GM21619 (cell line): ENCODE results near the gene ZNF22.
"Not testable (repeated sequence)": the region's sequence is repeated elsewhere in the genome, so short reads cannot be mapped to it uniquely, and the experiment has no call there.

Source experiments
- ATAC-seq: cut with Tn5 transposase; IDR thresholded peaks from one replicate; pipeline ENCODE4 v1.9.1; 2021; ENCODE audit not compliant: unreplicated experiment

The ZNF22 gene

DNA sequence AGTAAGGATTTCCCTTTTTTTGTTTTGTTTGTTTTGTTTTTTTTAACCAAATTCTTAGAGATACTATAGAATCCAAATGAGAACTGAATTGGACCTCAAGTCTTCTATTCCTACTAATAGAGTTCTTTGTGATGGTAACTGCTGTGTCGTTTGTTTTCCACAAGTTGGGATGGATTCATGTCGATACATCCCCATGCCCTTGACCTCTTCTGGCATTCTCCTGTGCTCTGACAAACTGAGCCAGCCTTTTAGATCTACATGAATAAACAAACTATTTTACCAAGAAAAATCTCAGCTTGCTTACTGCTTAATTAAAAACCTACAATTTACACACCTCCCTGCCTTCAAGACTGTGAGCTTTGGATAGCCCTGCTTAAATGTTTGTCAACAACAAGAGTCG is 3.9 kb downstream of the ZNF22 start:
- ATAC-seq, result no peak

DNA sequence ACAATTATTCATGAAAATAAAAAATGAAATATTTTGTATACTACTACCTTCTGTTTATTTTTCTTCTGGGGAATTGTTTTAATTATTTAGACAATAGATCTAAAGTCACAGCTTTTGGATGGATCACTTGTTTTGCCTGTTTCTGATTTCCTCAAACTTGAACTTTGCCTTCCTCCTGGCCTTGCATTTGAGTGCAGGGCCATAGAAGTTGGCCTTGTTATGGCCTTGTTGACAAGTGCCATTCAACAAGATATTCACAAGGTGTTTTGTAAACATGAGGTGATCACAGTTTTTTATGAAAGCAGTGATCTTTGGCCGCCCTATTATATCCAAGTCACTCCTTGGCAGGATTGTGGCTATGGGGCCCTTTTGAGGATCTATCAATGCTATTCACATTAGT is 4.6 kb downstream of the ZNF22 start:
- ATAC-seq, result no peak

DNA sequence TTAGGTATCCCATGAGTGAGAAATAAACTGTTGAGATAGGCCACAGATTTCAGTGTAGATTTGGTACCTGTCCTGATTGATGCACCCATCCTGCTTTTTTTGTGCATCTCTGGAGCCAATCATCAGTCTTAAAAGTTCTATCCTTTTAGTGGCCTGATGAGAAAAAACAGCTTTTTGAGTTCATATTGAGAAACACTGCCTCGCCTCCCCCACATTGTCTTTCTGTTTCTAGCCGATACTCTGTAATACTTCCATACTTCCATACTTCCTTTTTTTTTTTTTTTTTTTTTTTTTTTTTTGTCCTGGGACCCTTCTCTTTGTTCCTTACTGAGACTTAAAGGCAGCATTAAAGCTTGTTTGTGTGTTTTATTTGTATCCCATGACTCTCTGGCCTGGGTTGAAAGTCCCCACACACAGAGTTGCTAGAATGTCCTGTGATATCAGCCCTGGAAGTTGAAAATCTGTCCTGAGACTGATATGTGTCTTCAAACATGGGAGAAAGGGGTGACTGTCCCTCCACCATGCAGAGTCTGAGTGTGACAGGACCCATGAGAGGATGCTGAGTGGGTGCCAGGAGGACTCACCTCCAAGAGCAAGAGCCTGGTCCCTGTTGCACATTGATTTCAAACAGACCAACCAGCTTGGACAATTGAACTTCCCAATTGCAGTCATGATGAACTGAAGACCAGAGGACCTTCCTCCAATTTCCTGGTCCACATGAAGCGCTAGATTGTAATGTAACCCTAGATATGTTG is 5.7 kb downstream of the ZNF22 start:
- ATAC-seq, result no peak

DNA sequence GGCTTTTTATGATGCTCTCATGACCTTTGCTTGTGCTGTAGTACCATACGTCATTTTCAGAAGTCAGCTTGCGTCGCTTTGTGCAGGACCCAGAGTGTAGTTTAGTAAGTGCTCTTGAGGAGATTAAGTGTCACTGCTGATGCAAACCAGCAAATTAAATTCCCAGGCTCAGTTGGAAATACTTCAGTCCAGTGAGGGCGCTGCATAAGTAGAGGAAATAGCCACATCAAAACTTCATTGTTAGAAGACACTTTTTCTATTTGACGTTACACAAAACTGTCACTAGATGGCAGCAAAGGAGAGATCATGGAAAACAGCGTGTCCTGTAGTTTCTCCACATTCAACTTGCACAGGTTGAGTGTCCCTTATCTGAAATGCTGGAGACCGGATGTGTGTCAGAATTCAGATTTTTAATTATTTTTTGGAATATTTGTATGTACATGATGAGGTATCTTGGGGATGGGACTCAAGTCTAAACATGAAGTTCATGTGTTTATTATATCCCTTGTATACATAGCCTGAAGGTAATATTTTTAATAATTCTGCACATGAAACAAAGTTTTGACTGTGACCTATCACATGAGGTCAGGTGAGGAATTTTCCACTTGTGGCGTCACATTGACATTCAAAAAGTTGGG is 7.9 kb downstream of the ZNF22 start:
- peak; percentile 80 for ATAC-seq

DNA sequence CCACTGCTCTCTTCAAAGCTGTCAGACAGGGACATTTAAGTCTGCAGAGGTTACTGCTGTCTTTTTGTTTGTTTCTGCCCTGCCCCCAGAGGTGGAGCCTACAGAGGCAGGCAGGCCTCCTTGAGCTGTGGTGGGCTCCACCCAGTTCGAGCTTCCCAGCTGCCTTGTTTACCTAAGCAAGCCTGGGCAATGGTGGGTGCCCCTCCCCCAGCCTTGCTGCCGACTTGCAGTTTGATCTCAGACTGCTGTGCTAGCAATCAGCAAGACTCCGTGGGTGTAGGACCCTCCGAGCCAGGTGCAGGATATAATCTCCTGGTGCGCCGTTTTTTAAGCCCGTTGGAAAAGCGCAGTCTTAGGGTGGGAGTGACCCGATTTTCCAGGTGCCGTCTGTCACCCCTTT is 13.8 kb downstream of the ZNF22 start:
- ATAC-seq, result not testable (repeated sequence)

DNA sequence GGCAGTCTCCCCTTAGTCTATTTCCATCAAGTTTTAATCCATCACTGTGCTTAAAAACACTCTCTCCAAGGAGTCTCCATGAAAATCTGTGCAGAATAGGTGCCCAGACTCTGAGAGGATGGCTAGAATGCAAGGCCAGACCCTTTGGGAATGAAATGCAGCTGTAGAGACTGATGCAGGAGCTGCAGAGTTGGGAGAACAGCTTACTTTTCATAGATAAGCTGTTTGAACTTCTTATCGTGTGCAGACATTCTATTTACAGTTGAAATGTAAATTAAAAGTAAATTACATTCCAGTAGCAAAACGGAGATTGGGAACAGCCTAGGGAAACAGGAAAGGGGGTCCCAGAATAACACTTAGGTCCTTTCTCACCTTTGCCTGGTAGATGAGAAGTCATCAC is 14.9 kb downstream of the ZNF22 start:
- no peak for ATAC-seq

DNA sequence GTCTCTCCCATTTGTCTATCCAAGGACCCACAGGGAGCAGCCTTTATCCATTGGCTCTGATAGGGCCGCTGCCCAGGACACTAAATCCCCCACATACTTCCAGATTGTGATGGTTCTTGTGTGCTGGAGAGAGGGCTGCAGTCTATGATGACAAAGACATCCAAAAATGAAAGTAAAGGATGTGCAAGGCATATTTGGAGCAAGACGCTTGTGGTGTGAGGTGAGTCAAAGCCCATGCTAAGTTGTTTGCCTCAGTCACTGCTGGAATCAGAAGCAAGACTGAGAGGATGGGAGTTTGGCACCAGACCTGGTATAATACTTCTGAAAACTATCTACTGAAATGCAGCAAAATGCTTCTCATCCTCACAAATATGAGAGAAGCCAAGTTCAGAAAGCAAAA is 22.7 kb downstream of the ZNF22 start:
- ATAC-seq, result no peak

DNA sequence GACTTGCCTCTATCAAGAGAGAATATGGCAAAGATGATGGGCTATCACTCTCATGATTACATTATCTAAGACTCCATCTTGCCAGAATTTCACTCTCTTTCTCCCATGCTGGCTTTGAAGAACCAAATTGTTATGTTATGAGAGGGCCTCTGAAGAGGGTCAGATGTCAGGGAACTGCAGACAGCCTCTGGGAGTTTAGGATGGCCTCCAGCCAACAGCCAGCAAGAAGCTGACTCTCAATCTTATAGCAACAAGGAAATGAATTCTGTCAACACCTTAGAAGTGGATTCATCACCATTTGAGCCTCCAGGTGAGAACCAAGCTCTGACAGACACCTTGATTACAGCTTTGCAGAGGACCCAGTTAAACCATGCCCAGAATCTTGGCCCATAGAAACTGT is 33.6 kb downstream of the ZNF22 start:
- no peak for ATAC-seq

DNA sequence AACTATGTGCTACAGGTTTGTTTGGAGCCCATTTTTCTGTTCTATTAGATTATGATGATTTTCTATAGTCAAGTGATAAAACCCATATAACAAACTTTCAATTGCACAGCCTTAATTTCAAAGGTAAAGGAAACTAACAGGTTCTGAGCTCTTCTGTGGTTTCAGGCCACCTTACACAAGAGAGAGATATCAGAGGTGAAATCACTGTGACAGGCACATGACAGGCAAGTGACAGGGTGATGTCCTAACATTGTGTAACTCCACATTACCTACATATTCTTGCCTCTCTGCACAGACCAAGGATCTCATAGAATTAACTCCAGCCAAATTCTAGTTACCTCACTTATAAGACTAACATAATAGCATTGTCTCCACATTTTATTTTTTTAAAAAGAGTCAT is 35.0 kb downstream of the ZNF22 start:
- no peak for ATAC-seq

DNA sequence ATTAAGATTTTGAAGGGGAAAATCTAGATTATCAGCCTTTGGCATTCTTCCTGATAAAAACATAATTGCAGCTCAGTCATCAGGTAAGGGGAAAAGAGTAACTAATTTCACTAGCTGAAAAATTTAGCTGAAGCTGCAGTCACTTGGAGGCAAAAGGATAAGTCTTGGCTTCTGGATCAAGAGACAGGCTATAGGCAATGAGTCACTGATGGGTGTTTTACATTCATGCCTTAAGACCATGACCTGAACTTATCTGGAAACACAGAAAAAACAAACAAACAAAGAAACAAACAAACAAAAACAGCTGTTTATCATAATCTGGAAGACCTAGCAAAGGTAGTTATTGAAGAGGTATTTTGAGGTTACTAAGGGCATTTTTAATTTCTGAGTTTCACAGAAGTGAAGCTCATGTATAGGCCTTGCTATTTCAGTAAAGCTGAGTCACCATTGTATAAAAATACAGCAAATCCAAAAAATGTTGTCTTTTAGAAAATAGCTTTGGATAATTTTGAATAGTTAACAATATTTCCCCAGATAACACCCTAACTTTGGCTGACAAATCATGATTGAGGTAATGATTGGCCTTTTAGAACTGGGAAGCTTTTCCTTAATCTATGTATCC is 40.3 kb downstream of the ZNF22 start:
- ATAC-seq, result no peak

DNA sequence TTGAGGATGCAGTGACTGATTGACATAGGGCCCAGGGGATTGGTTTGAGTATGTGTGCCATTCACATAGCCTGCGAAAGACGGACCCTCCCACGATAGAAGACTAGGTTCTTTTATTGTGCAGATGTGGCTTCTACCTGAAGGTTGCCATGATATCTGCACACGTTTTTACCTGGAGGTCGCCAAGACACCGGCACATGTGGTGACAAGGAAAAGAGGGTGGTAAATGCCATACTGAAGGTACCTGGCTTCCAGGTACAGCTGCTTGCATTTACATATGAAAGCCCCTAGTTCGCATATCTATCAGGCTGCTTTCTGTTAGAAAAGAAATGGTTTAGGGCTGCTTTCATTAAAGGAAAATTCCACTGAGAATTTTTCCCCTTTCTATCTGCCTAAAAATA is 43.6 kb downstream of the ZNF22 start:
- ATAC-seq, result no peak

DNA sequence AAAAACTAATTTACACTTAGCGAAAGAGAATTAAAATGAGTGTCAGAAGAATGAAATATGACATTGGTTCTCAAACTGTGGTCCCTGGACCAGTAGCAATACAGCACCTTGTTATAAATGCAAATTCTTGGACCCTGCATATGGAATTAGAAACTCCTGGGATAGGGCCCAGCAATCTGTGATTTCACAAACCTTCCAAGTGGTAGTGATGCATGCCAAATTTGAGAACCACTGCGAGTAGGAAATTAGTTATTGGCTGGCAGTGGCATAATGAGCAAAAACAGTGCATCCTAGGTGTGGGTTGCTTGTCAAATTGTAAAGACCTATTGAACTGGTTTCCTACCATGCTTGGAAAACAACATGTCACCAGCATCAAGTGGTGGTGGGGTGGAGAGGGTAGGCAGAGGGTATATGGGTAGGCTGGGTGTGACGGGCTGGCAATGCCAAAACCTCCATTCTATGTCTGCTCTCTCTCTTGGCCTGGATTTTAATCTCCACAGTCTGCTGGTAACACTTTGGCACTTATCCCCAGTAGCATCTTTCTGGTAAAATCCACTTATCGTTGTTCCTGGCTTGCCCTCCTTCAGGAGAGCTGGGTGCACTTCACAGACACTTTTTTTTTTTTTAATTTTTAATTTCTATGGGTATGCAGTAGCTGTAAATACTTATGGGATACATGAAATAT is 50.0 kb downstream of the ZNF22 start:
- no peak for ATAC-seq

DNA sequence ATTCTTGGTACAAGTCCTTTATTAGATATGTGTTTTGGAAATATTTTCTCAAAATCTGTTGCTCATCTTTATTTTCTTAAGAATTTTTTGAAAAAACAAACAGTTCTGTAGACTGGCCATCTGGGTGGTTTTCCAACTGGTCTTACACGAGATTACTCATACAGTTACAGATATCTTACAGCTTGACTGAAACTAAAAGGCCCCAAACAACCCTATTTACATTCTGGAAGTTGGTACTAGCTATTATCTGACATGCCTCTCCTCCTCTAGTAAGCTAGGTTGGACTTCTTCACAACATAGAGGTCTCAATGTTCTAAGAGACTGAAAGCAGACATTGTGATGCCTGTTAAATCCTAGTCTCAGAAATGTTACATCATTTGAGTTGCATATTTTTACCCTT is 52.0 kb downstream of the ZNF22 start:
- no peak for ATAC-seq

DNA sequence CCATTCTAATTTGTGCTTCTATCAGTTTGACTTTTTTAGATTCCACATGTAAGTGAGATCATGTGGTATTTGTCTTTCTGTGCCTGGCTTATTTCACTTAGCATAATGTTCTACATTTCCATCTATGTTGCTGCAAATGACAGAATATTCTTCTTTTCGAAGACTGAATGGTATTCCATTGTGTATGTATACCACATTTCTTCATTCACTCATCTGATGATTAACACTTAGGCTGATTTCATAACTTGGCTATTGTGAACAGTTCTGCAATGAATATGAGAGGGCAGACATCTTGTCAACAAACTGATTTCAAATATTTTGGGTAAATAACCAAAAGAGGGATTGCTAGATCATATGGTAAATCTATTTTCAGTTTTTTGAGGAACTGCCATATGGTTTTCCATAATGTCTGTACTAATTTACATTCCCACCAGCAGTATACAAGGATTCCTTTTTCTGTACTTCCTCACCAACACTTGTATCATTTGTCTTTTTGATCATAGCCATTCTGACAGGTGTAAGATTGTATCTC is 52.9 kb downstream of the ZNF22 start:
- ATAC-seq, result no peak
